Activated T-cell treated with anti-CD3 and anti-CD28 coated beads for 48 hours (primary cell): Measurements from ENCODE around the gene CCT5.

ENCODE experiments used
- DNase-seq: peaks from one replicate; pipeline ENCODE4 v3.0.0-alpha.2; 2020; ENCODE audit warnings: low read depth

The CCT5 gene

DNA sequence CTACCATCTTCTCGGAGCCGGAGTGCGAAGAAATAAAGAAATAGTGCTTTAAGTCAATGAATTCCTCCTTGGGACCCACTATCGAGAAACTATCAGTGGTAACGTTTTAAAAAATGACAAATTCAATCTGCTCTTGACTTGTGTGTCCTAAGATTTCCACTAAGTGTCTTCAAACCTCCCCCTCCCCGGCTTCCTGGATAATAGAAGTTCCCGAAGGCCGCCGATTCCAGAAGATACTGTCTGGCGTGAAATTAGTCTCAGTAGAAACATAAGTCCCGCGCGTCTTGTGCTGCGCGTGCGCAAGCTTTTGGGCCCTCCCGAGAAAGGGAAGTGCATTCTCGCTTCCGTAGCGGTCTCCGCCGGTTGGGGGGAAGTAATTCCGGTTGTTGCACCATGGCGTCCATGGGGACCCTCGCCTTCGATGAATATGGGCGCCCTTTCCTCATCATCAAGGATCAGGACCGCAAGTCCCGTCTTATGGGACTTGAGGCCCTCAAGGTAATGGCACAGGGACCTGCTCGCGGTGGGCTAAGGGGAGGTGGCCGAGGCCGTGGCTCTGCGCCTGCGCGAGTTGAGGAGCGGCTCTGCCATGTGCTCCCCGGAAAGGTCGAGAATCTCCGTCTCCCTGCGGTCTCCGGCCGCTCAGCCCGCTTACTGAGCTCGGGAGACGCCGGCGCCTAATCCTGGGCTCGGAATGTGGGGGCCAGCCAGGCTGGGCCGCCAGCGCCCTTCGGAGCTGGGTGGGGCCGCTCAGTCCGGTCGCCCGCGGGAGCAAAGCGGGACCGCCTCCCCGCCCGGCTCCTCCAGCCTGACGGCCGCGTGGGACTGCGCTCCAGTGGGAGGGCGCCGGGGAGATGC, at the start of gene CCT5:
Gene CCT5, plus strand, starts transcription at position 333 of the 858 bp plus-strand sequence. Its CDS starts 61 bp downstream, at position 394.
- peak; percentile 78 for DNase-seq

DNA sequence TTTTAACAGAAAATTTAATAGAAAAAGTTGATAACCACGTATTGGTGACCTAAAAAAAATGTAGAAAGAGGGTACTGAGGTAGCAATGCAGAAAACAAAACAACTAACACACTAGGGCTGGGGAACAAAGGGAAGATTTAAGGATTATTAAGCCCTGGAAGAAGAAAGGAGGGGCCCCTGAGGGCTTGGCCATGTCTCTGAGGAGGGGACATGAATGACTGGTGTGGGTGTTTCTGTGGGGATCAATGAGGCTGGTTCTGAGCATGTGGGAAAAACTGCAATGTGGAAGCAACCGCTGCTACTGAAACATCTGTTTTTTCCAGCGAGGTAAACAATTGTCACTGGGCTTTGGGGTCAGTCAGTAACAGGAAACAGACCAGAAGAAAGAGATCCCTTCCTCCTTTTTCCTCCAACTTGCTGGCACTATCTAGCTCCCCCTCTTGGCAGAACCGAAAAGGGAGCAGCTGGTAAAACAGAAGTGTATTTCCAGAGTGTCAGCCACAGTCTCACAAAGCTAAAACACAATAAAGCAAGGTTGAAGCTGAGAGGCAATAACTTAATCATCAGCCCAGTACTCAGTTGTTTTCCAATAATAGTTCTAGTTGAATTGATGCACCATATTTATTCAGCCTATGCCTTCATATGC, 48.7 kb upstream of the CCT5 start:
- DNase-seq: no peak

DNA sequence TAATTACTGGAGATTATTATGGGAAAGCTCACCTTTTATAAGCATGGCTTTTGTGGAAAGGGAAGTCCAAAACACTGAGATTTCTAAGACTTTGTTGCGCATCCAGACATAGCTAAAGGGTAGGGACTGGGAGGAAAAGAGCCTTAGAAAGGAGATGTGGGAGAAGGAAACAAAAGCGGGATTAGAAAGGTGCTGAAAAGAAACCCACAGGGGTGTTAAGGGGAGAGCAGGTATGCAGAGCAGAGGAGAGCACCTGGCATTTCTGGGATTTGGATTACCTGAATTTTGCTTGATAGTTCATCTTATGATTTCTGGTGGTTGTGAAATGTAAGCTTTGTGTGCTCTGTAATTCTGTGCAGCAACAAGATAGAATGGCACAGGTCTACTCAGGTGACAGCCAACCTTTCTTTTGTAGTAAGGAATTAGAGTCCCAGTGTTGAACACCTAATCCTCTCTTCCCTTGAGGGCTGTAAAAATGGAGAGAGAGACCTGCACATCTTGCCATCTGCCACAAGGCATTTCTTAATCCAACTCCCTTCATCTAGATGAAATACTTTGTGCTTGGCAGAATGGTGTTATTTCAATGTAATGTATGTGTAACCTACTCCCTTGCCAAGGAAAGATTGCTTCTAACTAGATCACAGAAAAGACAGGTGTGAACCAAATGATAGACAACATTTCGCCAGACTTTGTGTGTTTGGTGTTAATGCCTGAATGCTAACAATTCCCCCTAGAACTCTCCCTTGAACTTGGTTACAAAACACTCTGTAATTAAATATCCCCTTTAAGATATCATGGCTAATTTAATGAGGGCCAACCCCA, 47.8 kb upstream of the CCT5 start:
- DNase-seq: no peak

DNA sequence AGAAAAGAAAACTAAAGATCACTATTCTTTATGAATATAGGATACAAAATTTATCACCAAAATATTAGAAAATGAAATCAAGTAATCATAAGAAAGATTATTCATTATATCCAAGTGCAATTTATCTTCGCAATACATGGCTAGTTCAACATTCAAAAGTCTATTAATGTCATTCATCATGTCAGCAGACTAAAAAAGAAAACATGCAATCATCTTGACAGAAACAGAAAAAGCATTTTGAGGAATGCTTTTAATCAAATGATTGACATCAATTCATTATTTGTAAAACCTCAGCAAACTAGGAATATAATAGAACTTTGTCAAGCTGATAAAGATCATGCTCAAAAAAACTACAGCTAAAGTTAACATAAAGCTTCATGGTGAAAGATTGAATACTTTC, 41.1 kb upstream of the CCT5 start:
- no peak for DNase-seq

DNA sequence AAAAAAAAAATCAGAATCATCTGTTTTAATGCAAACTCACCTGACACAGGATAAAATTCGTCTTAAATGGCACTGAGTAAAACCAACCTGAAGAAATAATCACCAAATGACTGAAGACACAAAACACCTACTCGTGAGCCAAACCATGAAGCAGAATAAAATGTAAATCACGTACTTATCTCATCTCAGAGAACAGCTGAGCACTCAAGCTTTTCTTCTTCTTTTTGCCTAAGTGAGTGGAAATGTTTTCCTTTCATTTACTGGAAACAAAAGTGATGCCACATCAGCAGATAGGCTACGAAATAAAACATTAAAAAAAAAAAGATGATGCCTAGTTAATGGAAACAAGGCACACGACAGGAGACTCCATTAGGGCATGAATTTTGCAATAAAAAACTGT, 36.8 kb upstream of the CCT5 start:
- no peak for DNase-seq

DNA sequence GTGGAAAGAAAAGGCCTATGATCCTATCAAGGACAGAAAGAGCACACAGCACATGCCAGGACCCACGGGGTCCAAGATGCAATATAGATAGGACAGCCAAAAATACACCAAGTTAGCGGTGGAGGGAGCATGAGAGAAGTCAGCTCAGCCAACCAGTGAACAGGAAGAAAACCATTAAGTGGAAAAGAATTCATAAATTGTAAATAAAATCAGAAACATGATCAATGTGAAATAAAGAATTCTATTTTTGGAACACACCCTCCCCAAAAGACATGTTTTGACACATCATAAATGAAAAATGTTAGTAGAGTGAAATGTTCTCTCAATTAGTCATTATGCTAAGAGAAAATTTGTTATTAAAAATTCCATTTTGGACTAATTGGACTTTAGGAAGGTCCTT, 36.0 kb upstream of the CCT5 start:
- no peak for DNase-seq

DNA sequence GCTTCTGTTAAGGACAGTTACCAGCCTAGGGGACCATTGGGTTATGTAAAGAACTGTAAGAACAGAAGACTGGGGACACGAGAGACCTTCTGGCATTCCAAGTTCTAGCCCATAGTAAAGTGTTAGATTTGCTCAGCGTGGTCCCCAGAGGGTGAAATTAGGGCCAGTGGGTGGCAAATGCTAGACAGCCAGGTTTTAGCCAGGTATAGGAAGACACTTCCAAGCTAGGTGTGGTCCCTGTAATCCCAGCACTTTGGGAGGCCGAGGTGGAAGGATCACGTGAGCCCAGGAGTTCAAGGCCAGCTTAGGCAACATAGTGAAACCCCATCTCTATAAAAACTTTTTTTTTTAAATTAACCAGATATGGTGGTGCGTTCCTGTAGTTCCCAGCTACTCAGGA, 34.7 kb upstream of the CCT5 start:
- no peak for DNase-seq

DNA sequence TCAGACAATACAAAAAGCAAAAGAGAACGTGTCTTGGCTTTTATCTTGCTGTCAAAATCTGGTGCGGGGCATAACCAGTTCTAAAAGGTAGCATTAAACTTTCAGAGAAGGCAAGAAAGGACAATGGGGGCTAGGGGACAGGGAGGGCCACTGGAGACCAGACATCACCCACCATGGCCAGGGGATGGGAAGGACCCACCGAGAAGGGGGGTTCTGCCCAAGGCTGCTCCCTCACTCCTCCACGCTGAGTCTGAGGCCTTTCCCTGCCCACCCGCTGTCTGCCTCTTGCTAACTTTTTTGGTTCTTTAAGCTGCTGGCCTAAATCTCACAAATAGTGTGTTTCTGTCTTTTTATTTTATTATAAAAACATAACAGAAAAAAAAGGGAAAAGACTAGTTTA, 34.0 kb upstream of the CCT5 start:
- no peak for DNase-seq

DNA sequence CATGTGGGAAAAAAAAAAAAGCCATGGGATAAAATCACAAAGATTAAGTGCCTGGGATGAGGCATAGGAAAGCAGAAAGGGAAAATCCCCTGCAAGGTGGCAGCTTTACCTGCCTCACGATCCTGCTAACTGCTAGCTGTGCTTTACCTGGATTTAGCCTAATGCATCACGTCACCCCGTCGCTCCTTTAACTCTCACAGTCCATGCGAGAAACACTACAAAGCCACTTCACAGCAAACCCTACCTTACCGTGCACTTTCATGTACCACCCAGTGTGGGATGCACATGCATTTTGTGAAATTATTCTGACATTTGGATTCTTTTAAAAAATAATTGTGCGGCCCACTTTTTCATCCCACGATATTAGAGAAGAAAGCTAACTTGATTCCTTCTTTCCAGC, 31.4 kb upstream of the CCT5 start:
- no peak for DNase-seq

DNA sequence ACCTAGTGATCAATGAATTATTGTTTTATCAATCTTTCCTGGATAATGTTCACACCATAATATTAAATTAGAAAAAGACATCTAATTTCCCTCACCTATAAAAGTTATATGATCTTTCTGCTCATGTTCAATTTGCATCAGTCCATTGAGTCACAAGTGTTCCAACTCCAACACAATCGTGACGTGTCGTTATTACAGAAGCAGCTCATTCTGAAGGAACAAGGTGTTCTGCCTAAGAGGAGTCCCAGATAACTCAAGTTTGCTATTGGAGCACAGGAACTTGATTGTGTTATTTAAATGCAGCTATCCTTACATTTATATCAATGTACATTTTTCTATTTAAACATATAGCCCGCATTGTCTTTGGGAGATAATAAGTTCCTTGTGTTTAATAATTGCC, 31.0 kb upstream of the CCT5 start:
- DNase-seq: no peak

DNA sequence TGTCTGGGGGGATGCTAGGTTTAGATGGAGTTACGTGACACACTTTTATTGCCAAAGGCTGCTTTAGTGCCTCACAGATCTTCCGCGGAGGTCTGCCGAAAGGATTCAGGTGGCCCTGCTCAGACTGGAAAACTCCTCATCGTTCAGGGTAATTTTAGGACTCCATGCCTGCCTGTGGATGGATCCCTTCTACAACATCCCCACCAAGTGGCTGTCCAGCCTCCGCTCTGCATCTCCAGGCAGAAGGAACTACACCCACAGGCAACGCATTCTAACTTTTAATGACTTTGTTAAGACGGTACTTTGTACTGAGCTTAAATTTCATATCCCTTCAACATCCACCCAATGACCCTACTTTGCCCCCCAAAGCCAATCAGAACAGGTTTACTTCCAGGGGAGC, 29.8 kb upstream of the CCT5 start:
- no peak for DNase-seq

DNA sequence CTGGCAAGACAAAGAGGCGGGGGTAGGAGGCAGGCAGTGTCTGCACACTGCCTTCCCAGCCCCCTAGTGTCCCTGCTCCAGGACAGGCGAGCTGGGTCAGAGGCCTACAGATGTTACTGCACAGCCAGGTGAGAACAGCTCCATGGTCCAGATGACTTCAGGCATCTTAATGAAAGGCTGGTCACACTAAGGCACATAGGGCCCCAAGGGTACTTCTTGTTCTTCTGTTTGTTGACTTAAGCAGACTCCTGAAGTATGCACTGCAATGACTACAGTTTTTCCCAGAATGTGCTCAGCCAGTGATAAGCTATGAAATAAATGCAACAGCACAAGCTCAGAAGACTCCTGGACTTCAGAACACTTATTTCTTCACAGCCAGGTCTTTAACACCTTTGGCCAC, 27.8 kb upstream of the CCT5 start:
- no peak for DNase-seq

DNA sequence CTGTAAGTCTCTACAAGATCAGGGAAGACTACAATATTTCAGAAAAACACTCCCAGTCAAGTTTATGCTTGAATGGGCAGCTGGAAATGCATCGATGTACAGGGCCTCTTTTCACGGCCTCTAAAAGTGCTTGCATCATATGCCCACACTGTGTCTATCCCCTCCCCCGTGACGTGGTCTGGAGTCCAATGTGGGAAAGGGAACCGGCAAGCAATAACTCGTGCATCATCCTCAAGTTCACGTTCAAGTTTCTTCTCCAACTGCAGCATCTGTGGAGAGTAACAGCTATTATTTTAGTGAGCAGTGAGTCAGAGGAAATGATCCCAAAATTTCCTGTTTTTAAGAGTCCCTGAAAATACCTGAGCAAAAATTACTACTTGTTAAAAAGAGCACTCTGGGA, 22.7 kb upstream of the CCT5 start:
- DNase-seq: no peak

DNA sequence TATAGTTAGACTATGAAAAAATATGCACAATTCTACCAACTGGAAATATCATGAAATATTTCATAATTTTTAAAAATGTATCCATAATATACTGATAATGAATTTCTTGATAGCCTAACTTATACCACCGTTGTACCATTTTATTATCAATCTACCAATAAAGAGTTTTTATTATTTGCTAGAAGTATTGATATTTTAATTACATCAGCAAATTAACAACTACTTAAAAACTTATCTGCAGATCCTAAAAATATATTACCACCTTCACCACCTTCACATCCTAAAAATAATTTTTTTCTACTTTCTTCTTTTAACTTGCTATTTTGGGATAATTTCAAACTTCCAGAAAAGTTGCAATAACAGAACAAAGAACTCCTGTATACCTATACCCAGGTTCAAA, 21.8 kb upstream of the CCT5 start:
- no peak for DNase-seq

DNA sequence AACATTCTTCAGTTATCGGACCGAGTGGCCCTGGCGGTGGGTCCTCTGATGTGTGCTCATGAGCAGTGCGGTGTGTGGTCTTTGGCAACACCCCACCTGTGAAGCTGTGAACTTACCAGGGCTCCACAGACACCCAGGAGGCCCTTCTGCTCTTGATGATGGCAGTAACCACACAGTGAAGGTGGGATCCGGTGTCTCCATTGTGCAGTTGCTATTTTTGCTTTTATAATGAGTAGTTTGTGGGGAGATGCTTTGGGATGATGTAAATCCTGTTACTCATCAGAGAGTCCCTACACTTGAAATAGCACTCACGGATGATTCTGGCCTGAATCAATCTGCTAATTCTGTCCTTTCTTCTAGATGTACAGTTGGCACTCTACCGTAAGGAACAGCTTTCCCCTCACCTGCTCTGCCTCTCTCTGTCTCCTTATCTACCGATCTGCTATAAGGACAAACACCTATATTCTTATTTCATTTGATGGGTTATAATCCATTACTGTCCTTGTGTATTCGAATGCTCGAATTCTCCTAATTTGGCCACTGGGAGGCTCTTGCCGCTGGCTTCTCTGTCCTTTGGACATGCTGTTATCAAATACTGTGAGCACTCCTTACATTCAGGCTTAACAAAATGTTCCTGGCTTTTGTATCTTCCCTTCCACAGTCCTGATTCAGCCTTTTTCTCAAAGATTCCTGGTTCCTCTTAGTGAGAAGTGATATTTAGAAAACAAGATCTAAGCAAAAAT, 20.6 kb upstream of the CCT5 start:
- DNase-seq: no peak

DNA sequence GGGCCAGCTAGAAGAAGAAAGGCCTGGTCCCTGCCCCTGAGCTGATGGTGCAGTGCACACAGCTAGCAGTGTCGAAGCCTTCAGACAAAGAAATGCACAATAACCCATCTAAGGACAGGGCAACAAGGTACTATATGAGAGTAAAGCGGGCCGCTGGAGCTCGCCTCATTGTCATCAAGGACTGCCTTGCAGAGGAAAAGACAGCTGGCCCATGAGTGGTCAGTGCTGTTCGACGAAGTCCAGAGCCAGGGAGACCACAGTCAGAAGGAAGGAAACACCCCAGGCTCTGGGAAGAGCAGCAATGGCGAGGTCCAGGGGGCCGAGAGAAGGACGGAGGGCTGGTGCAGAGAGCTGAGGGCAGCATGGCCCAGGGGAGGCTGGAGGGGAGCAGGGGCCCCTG, 17.7 kb upstream of the CCT5 start:
- DNase-seq: no peak

DNA sequence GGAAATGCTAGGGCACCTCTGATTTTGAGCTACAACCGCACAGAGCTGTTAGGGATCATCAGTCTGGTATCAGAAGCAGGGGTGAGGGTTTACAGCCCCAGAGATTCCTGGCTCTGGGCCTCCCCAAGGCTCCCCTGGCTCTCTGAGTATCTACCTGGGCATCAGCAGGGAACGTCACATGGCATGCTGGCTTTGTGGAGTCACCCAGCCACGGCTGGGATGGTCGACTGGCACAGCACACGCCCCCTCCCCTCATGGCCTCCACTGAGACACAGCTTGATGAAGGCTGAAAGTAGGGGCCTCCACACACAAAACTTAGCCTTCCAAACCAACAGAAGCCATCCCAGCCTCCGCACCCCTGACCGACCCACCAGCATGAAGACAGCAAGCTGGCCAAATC, 17.1 kb upstream of the CCT5 start:
- no peak for DNase-seq

DNA sequence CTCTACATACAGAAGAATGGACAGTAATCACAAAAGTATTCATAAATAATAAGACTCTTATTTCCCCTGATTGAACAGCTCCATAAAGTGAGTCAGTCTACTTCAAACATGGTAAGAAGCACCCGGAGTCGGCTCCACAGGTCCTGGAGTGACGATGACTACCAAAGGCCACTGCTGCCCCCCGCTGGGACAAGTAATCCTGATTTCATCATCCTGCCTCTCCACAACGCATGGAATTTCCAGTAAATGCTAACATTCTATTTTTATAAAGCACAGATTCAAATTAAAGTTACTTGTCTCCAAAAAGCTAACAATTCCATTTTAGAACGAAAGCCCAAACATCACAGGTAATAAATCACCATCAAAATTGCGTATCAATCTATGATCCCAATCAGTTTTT, 16.6 kb upstream of the CCT5 start:
- DNase-seq: no peak

DNA sequence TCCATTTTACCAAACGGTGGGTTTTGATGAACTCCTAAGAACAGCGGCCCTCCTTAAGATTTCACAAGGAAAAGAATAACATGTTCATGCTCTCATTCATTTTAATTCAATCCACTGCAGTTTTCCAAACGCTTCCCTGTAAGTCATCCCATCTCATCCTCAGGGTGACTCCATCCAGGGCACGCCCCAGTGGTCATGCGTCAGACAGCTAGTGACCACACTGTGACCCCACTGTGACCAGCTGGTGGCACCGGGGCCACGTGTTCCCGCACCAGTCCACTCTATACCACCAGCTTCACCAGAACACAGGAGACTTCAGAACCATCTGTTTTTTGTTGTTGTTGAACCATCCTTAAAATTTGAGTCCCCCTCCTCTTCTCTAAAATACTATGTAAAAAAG, 14.7 kb upstream of the CCT5 start:
- DNase-seq: no peak

DNA sequence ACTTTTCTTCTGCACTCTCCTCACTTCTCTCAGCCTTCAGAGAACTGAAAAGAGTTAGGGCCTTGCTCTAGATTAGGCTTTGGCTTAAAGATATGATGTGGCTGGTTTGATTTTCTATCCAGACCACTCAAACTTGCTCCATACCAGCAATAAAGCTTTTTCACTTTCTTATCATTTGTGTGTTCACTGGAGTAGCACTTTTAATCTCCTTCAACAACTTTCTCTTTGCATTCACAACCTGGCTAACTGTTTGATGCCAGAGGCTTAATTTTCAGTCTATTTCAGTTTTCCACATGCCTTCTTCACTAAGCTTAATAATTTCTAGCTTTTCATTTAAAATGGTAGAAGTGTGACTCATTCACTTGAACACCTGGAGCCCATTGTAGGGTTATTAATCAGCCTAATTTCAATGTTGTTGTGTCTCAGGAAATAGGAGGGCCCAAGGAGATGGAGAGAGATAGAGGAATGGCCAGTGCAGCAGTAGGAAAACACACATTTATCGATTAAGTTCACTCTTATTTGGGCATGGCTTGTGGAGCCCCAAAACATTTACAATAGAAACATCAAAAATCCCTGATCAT, 6.3 kb upstream of the CCT5 start:
- DNase-seq: no peak

DNA sequence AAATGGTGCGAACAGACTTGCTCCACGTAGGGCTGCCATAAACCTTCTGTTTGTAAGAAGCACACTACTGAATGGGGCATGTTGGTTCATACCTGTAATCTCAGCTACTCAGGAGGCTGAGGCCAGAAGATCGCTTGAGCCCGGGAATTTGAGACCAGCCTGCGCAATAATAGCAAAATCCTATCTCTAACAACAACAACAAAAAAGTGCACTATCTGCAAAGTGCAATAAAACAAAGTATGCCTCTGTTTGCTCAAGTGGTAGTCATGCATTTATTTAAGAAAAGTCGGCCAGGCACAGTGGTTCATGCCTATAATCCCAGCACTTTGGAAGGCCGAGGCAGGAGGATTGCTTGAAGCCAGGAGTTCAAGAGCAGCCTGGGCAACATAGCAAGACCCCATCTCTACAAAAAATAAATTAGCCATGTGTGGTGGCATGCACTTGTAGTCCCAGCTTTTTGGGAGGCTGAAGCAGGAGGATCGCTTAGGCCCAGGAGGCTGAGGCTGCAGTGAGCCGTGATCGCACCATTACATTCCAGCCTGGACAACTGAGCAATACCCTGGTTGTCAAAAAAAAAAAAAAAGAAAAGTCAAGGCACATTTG, 5.6 kb upstream of the CCT5 start:
- no peak for DNase-seq
